Ectodermal cell (in vitro differentiated cells): ENCODE results near the gene MED13L.

Experiments used
- H3K27ac ChIP-seq: 2 replicates; pipeline ENCODE4 v1.7.0; 2013; ENCODE audit warnings: mild to moderate bottlenecking, low read depth, low read length; ENCODE audit not compliant: insufficient read depth, poor library complexity, severe bottlenecking
- H3K27me3 ChIP-seq: 2 replicates; pipeline ENCODE4 v1.7.0; 2013; ENCODE audit warnings: mild to moderate bottlenecking, low read length; ENCODE audit not compliant: insufficient read depth, control insufficient read depth, poor library complexity, severe bottlenecking
- H3K36me3 ChIP-seq: one replicate; pipeline ENCODE4 v1.7.0; 2013; ENCODE audit warnings: low read length; ENCODE audit not compliant: control insufficient read depth, insufficient read depth
- H3K4me1 ChIP-seq: one replicate; pipeline ENCODE4 v1.7.0; 2013; ENCODE audit warnings: low read length; ENCODE audit not compliant: control insufficient read depth, insufficient read depth
- H3K4me3 ChIP-seq: 2 replicates; pipeline ENCODE4 v1.7.0; 2013; ENCODE audit warnings: low read depth, low read length, control low read depth; ENCODE audit not compliant: insufficient read depth
- H3K9me3 ChIP-seq: 2 replicates; pipeline ENCODE4 v1.7.0; 2013; ENCODE audit warnings: mild to moderate bottlenecking, low read length, moderate library complexity; ENCODE audit not compliant: control insufficient read depth
- WGBS, 2 experiments: methylation state at CpG; one replicate each; pipeline ENCODE4 v1.1.7; 2013; ENCODE audit warnings: missing lambda C conversion rate in 2 of 2; 5-methylcytosine and 5-hydroxymethylcytosine counted together

Gene MED13L

GRCh38 chr12:116068853-116069252 is 208.6 kb downstream of the MED13L start:
- Histone ChIP-seq H3K27ac (no peak overlapping the region), H3K36me3 (no peaks in the 10 kb centered on the region), H3K4me1 (no peaks in the 10 kb centered on the region), H3K27me3 (no peaks in the 10 kb centered on the region), H3K4me3 (no peak overlapping the region), H3K9me3 (no peaks in the 10 kb centered on the region)
- WGBS, 2 experiments, result 92 to 93% methylated on average over 9 of the region's 9 CpGs

GRCh38 chr12:116068371-116068770 is 209.1 kb downstream of the MED13L start:
- Histone ChIP-seq H3K4me3 (no peak overlapping the region), H3K4me1 (no peaks in the 10 kb centered on the region), H3K27me3 (no peaks in the 10 kb centered on the region), H3K9me3 (no peaks in the 10 kb centered on the region), H3K36me3 (no peaks in the 10 kb centered on the region), H3K27ac (no peak overlapping the region)

- Histone ChIP-seq H3K4me1 (no peaks in the 10 kb centered on the region), H3K27ac (no peak overlapping the region), H3K9me3 (no peaks in the 10 kb centered on the region), H3K27me3 (no peaks in the 10 kb centered on the region), H3K4me3 (no peak overlapping the region), H3K36me3 (no peaks in the 10 kb centered on the region)
- WGBS, 2 experiments, result 92 to 97% methylated on average over 3 of the region's 3 CpGs
Observed at GRCh38 chr12:116067892-116068291, 209.6 kb downstream of the MED13L start.

GRCh38 chr12:116066381-116067230 is 210.9 kb downstream of the MED13L start:
- Histone ChIP-seq H3K4me1 (no peaks in the 10 kb centered on the region), H3K27ac (no peak overlapping the region), H3K36me3 (no peaks in the 10 kb centered on the region), H3K27me3 (no peaks in the 10 kb centered on the region), H3K9me3 (no peaks in the 10 kb centered on the region), H3K4me3 (no peak overlapping the region)
- 4 to 28% methylated on average over 4 to 5 of the region's 7 CpGs for WGBS, 2 experiments

GRCh38 chr12:116065606-116066005 is 211.9 kb downstream of the MED13L start:
- no peaks in the 10 kb centered on the region for H3K27me3 ChIP-seq
- no peak overlapping the region for H3K4me3 ChIP-seq
- H3K4me1 ChIP-seq, result no peaks in the 10 kb centered on the region
- H3K27ac ChIP-seq, result no peak overlapping the region
- H3K9me3 ChIP-seq, result no peaks in the 10 kb centered on the region
- no peaks in the 10 kb centered on the region for H3K36me3 ChIP-seq
- 83 to 92% methylated on average over 1 of the region's 1 CpG for WGBS, 2 experiments

GRCh38 chr12:116064493-116064892 is 213.0 kb downstream of the MED13L start:
- 72 to 73% methylated on average over 4 of the region's 4 CpGs for WGBS, 2 experiments
- Histone ChIP-seq H3K27me3 (no peaks in the 10 kb centered on the region), H3K4me3 (no peak overlapping the region), H3K9me3 (no peaks in the 10 kb centered on the region), H3K4me1 (no peaks in the 10 kb centered on the region), H3K36me3 (no peaks in the 10 kb centered on the region), H3K27ac (no peak overlapping the region)

GRCh38 chr12:116062698-116063097 is 214.8 kb downstream of the MED13L start:
- Histone ChIP-seq H3K27ac (no peak overlapping the region), H3K4me3 (no peak overlapping the region), H3K36me3 (no peaks in the 10 kb centered on the region), H3K4me1 (no peaks in the 10 kb centered on the region), H3K27me3 (no peaks in the 10 kb centered on the region), H3K9me3 (no peaks in the 10 kb centered on the region)
- WGBS, 2 experiments, result 91% methylated on average over 4 of the region's 4 CpGs

- Histone ChIP-seq H3K4me1 (no peaks in the 10 kb centered on the region), H3K27ac (no peak overlapping the region), H3K9me3 (no peaks in the 10 kb centered on the region), H3K27me3 (no peaks in the 10 kb centered on the region), H3K36me3 (no peaks in the 10 kb centered on the region), H3K4me3 (no peak overlapping the region)
- no CpG with 5 or more reads among the region's 2 CpGs for WGBS, 2 experiments
Observed at GRCh38 chr12:116060764-116061163, 216.7 kb downstream of the MED13L start.

GRCh38 chr12:116059904-116060303 is 217.6 kb downstream of the MED13L start:
- no peak overlapping the region for H3K27ac ChIP-seq
- no peaks in the 10 kb centered on the region for H3K27me3 ChIP-seq
- no peak overlapping the region for H3K4me3 ChIP-seq
- 89 to 96% methylated on average over 4 of the region's 4 CpGs for WGBS, 2 experiments
- H3K4me1 ChIP-seq, result no peaks in the 10 kb centered on the region
- H3K9me3 ChIP-seq, result no peaks in the 10 kb centered on the region
- no peaks in the 10 kb centered on the region for H3K36me3 ChIP-seq

GRCh38 chr12:116058574-116058973 is 218.9 kb downstream of the MED13L start:
- WGBS, 2 experiments, result 88 to 97% methylated on average over 1 to 2 of the region's 3 CpGs
- Histone ChIP-seq H3K4me3 (no peak overlapping the region), H3K27me3 (no peaks in the 10 kb centered on the region), H3K9me3 (no peaks in the 10 kb centered on the region), H3K36me3 (no peaks in the 10 kb centered on the region), H3K27ac (no peak overlapping the region), H3K4me1 (no peaks in the 10 kb centered on the region)
